ENCODE data around the gene PRDM16. TPM values are rescaled to one million over a fixed set of nuclear protein-coding genes. Genes with fewer than 3 reads are reported as not detected.

The PRDM16 gene
- total RNA-seq, 1 experiment from 2014 or later: not detected

GRCh38 chr1:3073489-3074296 is 4.7 kb downstream of the PRDM16 start:
- no peak for TF ChIP-seq CTCF (IDR thresholded peaks at IDR 0.05; ENCODE audit: unreplicated experiment)
- H3K4me3 Mint-ChIP-seq (ENCODE audit: unreplicated experiment): no peak overlapping the region
- POLR2A ChIA-PET: no interaction called here
- H3K36me3 Mint-ChIP-seq (ENCODE audit: insufficient read depth, unreplicated experiment): no peaks in the 10 kb centered on the region
- no peak for DNase-seq (ENCODE audit: unreplicated experiment)
- no peaks in the 10 kb centered on the region for H3K4me1 Mint-ChIP-seq (ENCODE audit: insufficient read depth, unreplicated experiment)
- CTCF ChIA-PET: no interaction called here
- H3K9me3 Mint-ChIP-seq (ENCODE audit: unreplicated experiment): peaks cover 8% of the 10 kb centered on the region
- H3K27me3 Mint-ChIP-seq (ENCODE audit: insufficient read depth, unreplicated experiment): no peaks in the 10 kb centered on the region
- H3K27ac Mint-ChIP-seq (ENCODE audit: low read depth, unreplicated experiment): no peak overlapping the region
- no TSS peak for BruUV-seq (replicated peaks)
- intact Hi-C loops (cut with micrococcal nuclease): no loop called here

GRCh38 chr1:3074297-3074741 is 5.3 kb downstream of the PRDM16 start:
- BruUV-seq (replicated peaks): no TSS peak
- no peak for DNase-seq (ENCODE audit: unreplicated experiment)
- no peak for TF ChIP-seq CTCF (IDR thresholded peaks at IDR 0.05; ENCODE audit: unreplicated experiment)
- ChIA-PET POLR2A (no interaction called here), CTCF (no interaction called here)
- H3K36me3 Mint-ChIP-seq (ENCODE audit: insufficient read depth, unreplicated experiment): no peaks in the 10 kb centered on the region
- no peak overlapping the region for H3K27ac Mint-ChIP-seq (ENCODE audit: low read depth, unreplicated experiment)
- H3K9me3 Mint-ChIP-seq (ENCODE audit: unreplicated experiment): peaks cover 8% of the 10 kb centered on the region
- no peaks in the 10 kb centered on the region for H3K4me1 Mint-ChIP-seq (ENCODE audit: insufficient read depth, unreplicated experiment)
- intact Hi-C loops (cut with micrococcal nuclease): no loop called here
- no peaks in the 10 kb centered on the region for H3K27me3 Mint-ChIP-seq (ENCODE audit: insufficient read depth, unreplicated experiment)
- H3K4me3 Mint-ChIP-seq (ENCODE audit: unreplicated experiment): no peak overlapping the region

GRCh38 chr1:3074800-3075199 is 5.8 kb downstream of the PRDM16 start:
- intact Hi-C loops (cut with micrococcal nuclease): no loop called here
- Mint-ChIP-seq H3K4me3 (ENCODE audit: unreplicated experiment) (no peak overlapping the region), H3K27ac (ENCODE audit: low read depth, unreplicated experiment) (no peak overlapping the region), H3K36me3 (ENCODE audit: insufficient read depth, unreplicated experiment) (no peaks in the 10 kb centered on the region), H3K4me1 (ENCODE audit: insufficient read depth, unreplicated experiment) (no peaks in the 10 kb centered on the region), H3K9me3 (ENCODE audit: unreplicated experiment) (peaks cover 8% of the 10 kb centered on the region), H3K27me3 (ENCODE audit: insufficient read depth, unreplicated experiment) (no peaks in the 10 kb centered on the region)
- DNase-seq (ENCODE audit: unreplicated experiment): no peak
- TF ChIP-seq CTCF (IDR thresholded peaks at IDR 0.05; ENCODE audit: unreplicated experiment): no peak
- CTCF ChIA-PET: no interaction called here
- BruUV-seq (replicated peaks): no TSS peak
- POLR2A ChIA-PET: no interaction called here

GRCh38 chr1:3075666-3076362 is 6.8 kb downstream of the PRDM16 start:
- DNase-seq (ENCODE audit: unreplicated experiment): no peak
- no peak overlapping the region for H3K27ac Mint-ChIP-seq (ENCODE audit: low read depth, unreplicated experiment)
- no peak for TF ChIP-seq CTCF (IDR thresholded peaks at IDR 0.05; ENCODE audit: unreplicated experiment)
- BruUV-seq (replicated peaks): no TSS peak
- no peak overlapping the region for H3K4me3 Mint-ChIP-seq (ENCODE audit: unreplicated experiment)
- no peaks in the 10 kb centered on the region for H3K4me1 Mint-ChIP-seq (ENCODE audit: insufficient read depth, unreplicated experiment)
- H3K9me3 Mint-ChIP-seq (ENCODE audit: unreplicated experiment): peaks cover 8% of the 10 kb centered on the region
- no peaks in the 10 kb centered on the region for H3K36me3 Mint-ChIP-seq (ENCODE audit: insufficient read depth, unreplicated experiment)
- no peaks in the 10 kb centered on the region for H3K27me3 Mint-ChIP-seq (ENCODE audit: insufficient read depth, unreplicated experiment)
- intact Hi-C loops (cut with micrococcal nuclease): no loop called here
- POLR2A ChIA-PET: no interaction called here
- CTCF ChIA-PET: no interaction called here

Data from MCF 10A (cell line).